ENCODE data around the gene ZNF467. TPM values are rescaled to one million over a fixed set of nuclear protein-coding genes. Genes with fewer than 3 reads are reported as not detected.

The ZNF467 gene
- total RNA-seq, 4 donors from 2014 or later = 0.40 to 6.7 (median 4.8) TPM

- no peaks in the 10 kb centered on the region for H3K9me3 ChIP-seq
- intact Hi-C loops (cut with DNase I; ENCODE audit: low total_unique reads) = no loop called here
- H3K4me3 ChIP-seq = peak overlapping the region; percentile 54 to 85 (median 66)
- in situ Hi-C loops (cut with MboI; ENCODE audit: low pct_ligation_motif_present in 1 of 4, low pct_unique_long_range_greater_than_20kb in 1 of 4, low sequenced_read_pairs in 3 of 4) = no loop called here
- H3K27ac ChIP-seq = peak overlapping the region; percentile 69 to 85 (median 77)
- peak; percentile 21 for DNase-seq
- H3K27me3 ChIP-seq = peaks cover 23% of the 10 kb centered on the region
- 0% methylated on average over 27 of the region's 55 CpGs; no CpG with 5 or more reads in 1 of the 2 donors for WGBS, 2 donors (ENCODE audit: low coverage in 1 of 2)
- peaks cover 8 to 35% (median 20%) of the 10 kb centered on the region in 4 donors for H3K4me1 ChIP-seq
- TF ChIP-seq EP300 (IDR thresholded peaks at IDR 0.05; ENCODE audit: low read depth) (no peak), POLR2A (IDR thresholded peaks at IDR 0.05) (no peak), POLR2AphosphoS5 (IDR thresholded peaks at IDR 0.05) (no peak)
- TF ChIP-seq, protein P1, sequence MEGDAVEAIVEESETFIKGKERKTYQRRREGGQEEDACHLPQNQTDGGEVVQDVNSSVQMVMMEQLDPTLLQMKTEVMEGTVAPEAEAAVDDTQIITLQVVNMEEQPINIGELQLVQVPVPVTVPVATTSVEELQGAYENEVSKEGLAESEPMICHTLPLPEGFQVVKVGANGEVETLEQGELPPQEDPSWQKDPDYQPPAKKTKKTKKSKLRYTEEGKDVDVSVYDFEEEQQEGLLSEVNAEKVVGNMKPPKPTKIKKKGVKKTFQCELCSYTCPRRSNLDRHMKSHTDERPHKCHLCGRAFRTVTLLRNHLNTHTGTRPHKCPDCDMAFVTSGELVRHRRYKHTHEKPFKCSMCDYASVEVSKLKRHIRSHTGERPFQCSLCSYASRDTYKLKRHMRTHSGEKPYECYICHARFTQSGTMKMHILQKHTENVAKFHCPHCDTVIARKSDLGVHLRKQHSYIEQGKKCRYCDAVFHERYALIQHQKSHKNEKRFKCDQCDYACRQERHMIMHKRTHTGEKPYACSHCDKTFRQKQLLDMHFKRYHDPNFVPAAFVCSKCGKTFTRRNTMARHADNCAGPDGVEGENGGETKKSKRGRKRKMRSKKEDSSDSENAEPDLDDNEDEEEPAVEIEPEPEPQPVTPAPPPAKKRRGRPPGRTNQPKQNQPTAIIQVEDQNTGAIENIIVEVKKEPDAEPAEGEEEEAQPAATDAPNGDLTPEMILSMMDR (IDR thresholded peaks at IDR 0.05) = no peak
- H3K36me3 ChIP-seq = no peaks in the 10 kb centered on the region
Measured at GRCh38 chr7:149772956-149773434, 393 bp downstream of the ZNF467 start.

GRCh38 chr7:149772241-149772955 lies 990 bp downstream of the ZNF467 start:
- intact Hi-C loops (cut with DNase I; ENCODE audit: low total_unique reads) = no loop called here
- WGBS, 2 donors (ENCODE audit: low coverage in 1 of 2) = 1 to 3% methylated on average over 17 to 29 of the region's 47 CpGs
- H3K36me3 ChIP-seq = no peaks in the 10 kb centered on the region

GRCh38 chr7:149771720-149772240 lies 1.6 kb downstream of the ZNF467 start:
- WGBS, 2 donors (ENCODE audit: low coverage in 1 of 2) = 2% methylated on average over 17 of the region's 37 CpGs; no CpG with 5 or more reads in 1 of the 2 donors
- intact Hi-C loops (cut with DNase I; ENCODE audit: low total_unique reads) = no loop called here
- Histone ChIP-seq H3K4me1 (peaks cover 8 to 35% (median 20%) of the 10 kb centered on the region in 4 donors), H3K27me3 (peaks cover 26% of the 10 kb centered on the region), H3K36me3 (no peaks in the 10 kb centered on the region), H3K27ac (peak overlapping the region; percentile 69 to 85 (median 77)), H3K4me3 (peak overlapping the region; percentile 54 to 76 (median 62)), H3K9me3 (no peaks in the 10 kb centered on the region)
- TF ChIP-seq POLR2AphosphoS5 (IDR thresholded peaks at IDR 0.05) = peak in 1 of 3 donors; percentile 44
- TF ChIP-seq EP300 (IDR thresholded peaks at IDR 0.05; ENCODE audit: low read depth) = no peak
- in situ Hi-C loops (cut with MboI; ENCODE audit: low pct_ligation_motif_present in 1 of 4, low pct_unique_long_range_greater_than_20kb in 1 of 4, low sequenced_read_pairs in 3 of 4) = no loop called here
- peak; percentile 92 for DNase-seq

More at GRCh38 chr7:149772241-149772955, 990 bp downstream of the ZNF467 start:
- TF ChIP-seq EP300 (IDR thresholded peaks at IDR 0.05; ENCODE audit: low read depth) = no peak
- TF ChIP-seq POLR2A (IDR thresholded peaks at IDR 0.05) = no peak
- TF ChIP-seq POLR2AphosphoS5 (IDR thresholded peaks at IDR 0.05) = no peak
- TF ChIP-seq, protein P1 (IDR thresholded peaks at IDR 0.05) = no peak
- in situ Hi-C loops (cut with MboI; ENCODE audit: low pct_ligation_motif_present in 1 of 4, low pct_unique_long_range_greater_than_20kb in 1 of 4, low sequenced_read_pairs in 3 of 4) = no loop called here
- no peaks in the 10 kb centered on the region for H3K9me3 ChIP-seq
- peak; percentile 25 for DNase-seq
- H3K27me3 ChIP-seq = peaks cover 23% of the 10 kb centered on the region
- peaks cover 8 to 35% (median 20%) of the 10 kb centered on the region in 4 donors for H3K4me1 ChIP-seq
- peak overlapping the region; percentile 54 to 85 (median 66) for H3K4me3 ChIP-seq
- peak overlapping the region; percentile 69 to 85 (median 77) for H3K27ac ChIP-seq

- DNase-seq = peak; percentile 24
- TF ChIP-seq POLR2AphosphoS5 (IDR thresholded peaks at IDR 0.05) = no peak
- TF ChIP-seq EP300 (IDR thresholded peaks at IDR 0.05; ENCODE audit: low read depth) = no peak
- TF ChIP-seq, protein P1 (IDR thresholded peaks at IDR 0.05) = no peak
- TF ChIP-seq POLR2A (IDR thresholded peaks at IDR 0.05) = no peak
- in situ Hi-C loops (cut with MboI; ENCODE audit: low pct_ligation_motif_present in 1 of 4, low pct_unique_long_range_greater_than_20kb in 1 of 4, low sequenced_read_pairs in 3 of 4) (no loop called here), intact Hi-C loops (cut with DNase I; ENCODE audit: low total_unique reads) (no loop called here)
- Histone ChIP-seq H3K27me3 (peaks cover 34% of the 10 kb centered on the region), H3K27ac (peak overlapping the region; percentile 69 to 83 (median 74)), H3K9me3 (no peaks in the 10 kb centered on the region), H3K4me3 (peak overlapping the region; percentile 31 to 76 (median 54)), H3K4me1 (peaks cover 8 to 35% (median 20%) of the 10 kb centered on the region in 4 donors), H3K36me3 (no peaks in the 10 kb centered on the region)
- WGBS, 2 donors (ENCODE audit: low coverage in 1 of 2) = 38 to 43% methylated on average over 2 to 16 of the region's 16 CpGs
Measured at GRCh38 chr7:149770728-149771636, 2.4 kb downstream of the ZNF467 start.
